B cell (primary cell): Measurements from ENCODE around the gene MGARP. TPM values are rescaled to one million over a fixed set of nuclear protein-coding genes. Genes with fewer than 3 reads are reported as not detected.

Source experiments
- ATAC-seq: fragments of 200-7000 bp; cut with Tn5 transposase; one replicate; pipeline ENCODE4 v1.10.0; 2021; ENCODE audit warnings: low read depth, mild to moderate bottlenecking, moderate number of reproducible peaks, moderate library complexity
- CTCF ChIA-PET: fragments of 350-600 bp; sonication (Branson Sonifier 250); formaldehyde crosslinking; loops from one replicate; lab custom pipeline; 2021; ENCODE audit warnings: antibody characterized with exemption, inconsistent platforms; lab: Charles Lee
- POLR2A ChIA-PET: fragments of 350-600 bp; sonication (Branson Sonifier 250); formaldehyde crosslinking; loops from one replicate; lab custom pipeline; 2021; ENCODE audit warnings: antibody characterized with exemption; lab: Charles Lee
- DNase-seq: peaks from one replicate; pipeline ENCODE4 v3.0.0; 2013
- H2AFZ ChIP-seq: 2 replicates; pipeline ENCODE4 v1.6.1; 2012; ENCODE audit warnings: mild to moderate bottlenecking, low read depth, low read length; ENCODE audit not compliant: insufficient read depth, poor library complexity, severe bottlenecking
- H3K27ac ChIP-seq, 2 donors: 1 replicate in 1 of 2; 2 replicates in 1 of 2; pipeline ENCODE4 v1.5.1; 2012 to 2013; ENCODE audit warnings: low read length in 2 of 2, mild to moderate bottlenecking in 2 of 2, moderate library complexity in 1 of 2
- H3K27me3 ChIP-seq, 4 experiments: fragments of 200-600 bp in 1 of 4; sonication (generic) in 1 of 4; replicated peaks in 1 of 4; 1 replicate in 2 of 4; 2 replicates in 2 of 4; pipeline versions ENCODE4 v1.6.1 to v1.7.0; 2013 to 2016; ENCODE audit warnings: low read length in 3 of 4, mild to moderate bottlenecking in 2 of 4, mixed read lengths in 1 of 4, moderate library complexity in 1 of 4; ENCODE audit not compliant: insufficient read depth in 4 of 4, control insufficient read depth in 3 of 4; ENCODE audit errors: control extremely low read depth in 1 of 4
- H3K36me3 ChIP-seq, 2 experiments: replicated peaks in 1 of 2; 1 replicate in 1 of 2; 2 replicates in 1 of 2; pipeline versions ENCODE4 v1.6.1 to v1.7.1; 2013; ENCODE audit warnings: low read length in 1 of 2; ENCODE audit not compliant: insufficient read depth in 2 of 2, control insufficient read depth in 1 of 2; ENCODE audit errors: control extremely low read depth in 1 of 2, extremely low read depth in 1 of 2
- H3K4me1 ChIP-seq, 2 donors: fragments of 200-600 bp in 1 of 2; sonication (generic) in 1 of 2; 1 replicate in 1 of 2; 2 replicates in 1 of 2; pipeline versions ENCODE4 v1.5.1 to v1.6.1; 2013 to 2017; ENCODE audit warnings: low read length in 2 of 2; ENCODE audit not compliant: control insufficient read depth in 2 of 2, insufficient read depth in 2 of 2
- H3K4me2 ChIP-seq: replicated peaks from 2 replicates; pipeline ENCODE3; 2012; ENCODE audit warnings: mild to moderate bottlenecking, low read depth, low read length; ENCODE audit not compliant: poor library complexity, severe bottlenecking
- H3K4me3 ChIP-seq, 5 experiments: fragments of 200-600 bp in 1 of 5; sonication (generic) in 1 of 5; 1 replicate in 3 of 5; 2 replicates in 2 of 5; pipeline versions ENCODE4 v1.5.1 to v1.7.0; 2011 to 2016; ENCODE audit warnings: low read length in 4 of 5, mild to moderate bottlenecking in 4 of 5, low read depth in 2 of 5, control low read depth in 1 of 5, moderate library complexity in 1 of 5; ENCODE audit not compliant: insufficient read depth in 1 of 5; ENCODE audit errors: control extremely low read depth in 1 of 5, extremely low read depth in 1 of 5
- H3K79me2 ChIP-seq: fragments of 200-600 bp; sonication (generic); one replicate; pipeline ENCODE4 v1.6.0; 2016; ENCODE audit warnings: low read length; ENCODE audit not compliant: control insufficient read depth, insufficient read depth
- H3K9ac ChIP-seq: fragments of 200-600 bp; sonication (generic); 2 replicates; pipeline ENCODE4 v1.6.1; 2017; ENCODE audit warnings: mild to moderate bottlenecking, low read length, moderate library complexity
- H3K9me3 ChIP-seq, 3 donors: one replicate each; pipeline versions ENCODE4 v1.6.1 to v1.7.1; 2013; ENCODE audit warnings: low read length in 2 of 3; ENCODE audit not compliant: control insufficient read depth in 2 of 3, insufficient read depth in 1 of 3; ENCODE audit errors: control extremely low read depth in 1 of 3
- H4K20me1 ChIP-seq: 2 replicates; pipeline ENCODE4 v1.6.0; 2012; ENCODE audit warnings: mild to moderate bottlenecking, low read length; ENCODE audit not compliant: insufficient read depth, control insufficient read depth, poor library complexity, severe bottlenecking
- H3K27ac Mint-ChIP-seq: one replicate; pipeline ENCODE4 v1.8.0; 2021; ENCODE audit warnings: mixed read lengths
- H3K27me3 Mint-ChIP-seq: one replicate; pipeline ENCODE4 v1.8.0; 2021; ENCODE audit warnings: mixed read lengths
- H3K4me1 Mint-ChIP-seq: one replicate; pipeline ENCODE4 v1.8.0; 2021; ENCODE audit warnings: mixed read lengths
- H3K4me3 Mint-ChIP-seq: one replicate; pipeline ENCODE4 v1.8.0; 2021; ENCODE audit warnings: mixed read lengths
- H3K9me3 Mint-ChIP-seq: one replicate; pipeline ENCODE4 v1.8.0; 2022; ENCODE audit warnings: mixed read lengths; ENCODE audit not compliant: insufficient read depth
- CTCF ChIP-seq: fragments of 200-600 bp; IDR thresholded peaks from one replicate; pipeline ENCODE4 v1.8.0; 2022; ENCODE audit warnings: antibody characterized with exemption, mild to moderate bottlenecking
- EZH2 ChIP-seq: IDR thresholded peaks from 2 replicates; pipeline ENCODE4 v1.6.1; 2012; ENCODE audit warnings: borderline replicate concordance, low read depth, mild to moderate bottlenecking, moderate library complexity, low read length; ENCODE audit not compliant: insufficient read depth, poor library complexity, severe bottlenecking
- WGBS: methylation state at CpG from one replicate; pipeline ENCODE4 v1.1.5; 2013; ENCODE audit warnings: missing lambda C conversion rate; ENCODE audit not compliant: insufficient coverage; 5-methylcytosine and 5-hydroxymethylcytosine counted together
- intact Hi-C: fragments of 100-400 bp; cut with micrococcal nuclease; formaldehyde crosslinking; loops from one replicate; pipeline ENCODE4 v1.10.0; 2022
- polyA plus RNA-seq: library from polyadenylated mRNA; depleted of rRNA; stranded (reverse); fragments of >200 nt; gene quantifications from 2 replicates; pipeline ENCODE4 v1.2.3, GENCODE V29; 2012
- total RNA-seq, 2 donors: library from RNA; stranded (reverse); fragments of 120-200 nt in 1 of 2; gene quantifications; 1 replicate in 1 of 2; 2 replicates in 1 of 2; pipeline versions ENCODE4 v1.2.3 to v1.2.4, GENCODE V29; 2013 to 2022

The MGARP gene
- total and polyA plus RNA-seq, 2 donors (not counting 1 experiment from before 2014, with no cell fraction given): 0.28 TPM; not detected in 1

GRCh38 chr4:139300431-139301112 is 20.5 kb upstream of the MGARP start:
- Histone ChIP-seq H2AFZ (peak overlapping the region; percentile 86), H3K36me3 (peaks cover 0 to 2% of the 10 kb centered on the region in 2 experiments), H3K4me2 (peak overlapping the region; percentile 73), H3K27ac (peak overlapping the region; percentile 91 to 96), H3K79me2 (peaks cover 79% of the 10 kb centered on the region), H3K27me3 (no peaks in the 10 kb centered on the region), H3K4me3 (peak overlapping the region; percentile 75 to 98 (median 94)), H4K20me1 (peaks cover 8% of the 10 kb centered on the region), H3K9ac (peak overlapping the region; percentile 91), H3K4me1 (peaks cover 28% of the 10 kb centered on the region in 2 donors), H3K9me3 (no peaks in the 10 kb centered on the region)
- Mint-ChIP-seq H3K27ac (peak overlapping the region; percentile 99), H3K4me3 (peak overlapping the region; percentile 99), H3K27me3 (no peaks in the 10 kb centered on the region), H3K9me3 (no peaks in the 10 kb centered on the region), H3K4me1 (peaks cover 49% of the 10 kb centered on the region)
- POLR2A ChIA-PET: interaction anchor here (0.5 to 3.0 kb wide), 7 partner anchors 9 to 255 kb away, joined by 3 to 28 read pairs (median 6); partner anchors contain the start of genes ELF2 and SETD7
- ATAC-seq (peak; percentile 1), DNase-seq (no peak)
- TF ChIP-seq CTCF: no peak
- no peak for TF ChIP-seq EZH2
- intact Hi-C loops: loop anchor here (1.0 to 5.0 kb wide), 9 partner anchors 12 to 852 kb away; partner anchors contain the start of genes ELF2, NOCT and SETD7
- CTCF ChIA-PET: interaction anchor here (0.6 to 4.1 kb wide), 22 partner anchors 9 to 270 kb away, joined by 3 to 24 read pairs (median 4); partner anchors contain the start of genes ELF2 and MGARP
- 2% methylated on average over 16 of the region's 16 CpGs for WGBS

GRCh38 chr4:139299536-139299935 is 19.5 kb upstream of the MGARP start:
- DNase-seq: no peak
- H3K9me3 ChIP-seq: no peaks in the 10 kb centered on the region
- H3K79me2 ChIP-seq: peaks cover 79% of the 10 kb centered on the region
- H2AFZ ChIP-seq: no peak overlapping the region
- TF ChIP-seq CTCF (no peak), EZH2 (no peak)
- H3K4me3 ChIP-seq: no peak overlapping the region
- peaks cover 31 to 34% of the 10 kb centered on the region in 2 donors for H3K4me1 ChIP-seq
- H3K4me3 Mint-ChIP-seq: no peak overlapping the region
- H3K27ac ChIP-seq: peak overlapping the region in 1 of 2 donors; percentile 96
- H3K4me1 Mint-ChIP-seq: peaks cover 49% of the 10 kb centered on the region
- H3K27me3 Mint-ChIP-seq: no peaks in the 10 kb centered on the region
- H4K20me1 ChIP-seq: peaks cover 8% of the 10 kb centered on the region
- no peak overlapping the region for H3K9ac ChIP-seq
- no peak for ATAC-seq
- peak overlapping the region; percentile 73 for H3K4me2 ChIP-seq
- WGBS: no CpG with 5 or more reads among the region's 1 CpG
- CTCF ChIA-PET: interaction anchor here (0.8 to 1.6 kb wide), 3 partner anchors 33 to 204 kb away, joined by 3 to 6 read pairs (median 5); no protein-coding TSS in a partner anchor
- intact Hi-C loops: no loop called here
- H3K27ac Mint-ChIP-seq: no peak overlapping the region
- POLR2A ChIA-PET: interaction anchor here (3.0 kb wide), 1 partner anchor 123 kb away, joined by 28 read pairs; the partner anchor contains the start of gene ELF2
- H3K9me3 Mint-ChIP-seq: no peaks in the 10 kb centered on the region
- H3K27me3 ChIP-seq: no peaks in the 10 kb centered on the region
- no peaks in the 10 kb centered on the region for H3K36me3 ChIP-seq
